Spleen (tissue), 11 donors: ENCODE results near the gene DUSP18. TPM values are rescaled to one million over a fixed set of nuclear protein-coding genes. Genes with fewer than 3 reads are reported as not detected.

ENCODE experiments used
- DNase-seq: peaks from one replicate; pipeline ENCODE4 v3.0.0-alpha.2; 2020
- H3K27ac ChIP-seq, 8 donors: fragments of 200-600 bp; sonication (generic) in 7 of 8; 1 replicate in 4 of 8; 2 replicates in 4 of 8; pipeline versions ENCODE4 v1.5.0 to v1.8.0; 2016 to 2021; ENCODE audit warnings: inconsistent platforms in 4 of 8, mild to moderate bottlenecking in 4 of 8, moderate library complexity in 1 of 8
- H3K27me3 ChIP-seq, 7 donors: fragments of 200-600 bp; sonication (generic) in 6 of 7; replicated peaks in 1 of 7; 1 replicate in 4 of 7; 2 replicates in 3 of 7; pipeline versions ENCODE4 v1.5.0 to v1.8.0; 2016 to 2021; ENCODE audit warnings: inconsistent platforms in 3 of 7, mild to moderate bottlenecking in 1 of 7
- H3K36me3 ChIP-seq, 6 donors: fragments of 200-600 bp; sonication (generic) in 5 of 6; 1 replicate in 4 of 6; 2 replicates in 2 of 6; pipeline versions ENCODE4 v1.5.0 to v1.8.0; 2016 to 2021; ENCODE audit warnings: inconsistent platforms in 2 of 6
- H3K4me1 ChIP-seq, 6 donors: fragments of 200-600 bp; sonication (generic) in 5 of 6; 1 replicate in 3 of 6; 2 replicates in 3 of 6; pipeline versions ENCODE4 v1.5.0 to v1.8.0; 2016 to 2021; ENCODE audit warnings: inconsistent platforms in 3 of 6
- H3K4me3 ChIP-seq, 8 donors: fragments of 200-600 bp; sonication (generic) in 7 of 8; 1 replicate in 4 of 8; 2 replicates in 4 of 8; pipeline versions ENCODE4 v1.5.0 to v1.8.0; 2016 to 2021; ENCODE audit warnings: inconsistent platforms in 4 of 8, mild to moderate bottlenecking in 4 of 8, moderate library complexity in 2 of 8
- H3K9me3 ChIP-seq, 8 donors: fragments of 200-600 bp; sonication (generic) in 7 of 8; 1 replicate in 4 of 8; 2 replicates in 4 of 8; pipeline versions ENCODE4 v1.5.0 to v1.8.0; 2016 to 2021; ENCODE audit warnings: inconsistent platforms in 4 of 8
- CTCF ChIP-seq, 11 experiments: fragments of 200-600 bp in 7 of 11; fragments of 450-650 bp in 4 of 11; sonication (generic) in 4 of 11; IDR thresholded peaks in 8 of 11; conservative IDR thresholded peaks in 3 of 11; 1 replicate in 7 of 11; 2 replicates in 4 of 11; pipeline versions ENCODE4 v1.4.0 to v1.8.0; 2016 to 2021; ENCODE audit warnings: antibody characterized with exemption in 11 of 11, inconsistent platforms in 4 of 11, mild to moderate bottlenecking in 1 of 11
- POLR2A ChIP-seq, 3 donors: fragments of 450-650 bp; IDR thresholded peaks; one replicate each; pipeline ENCODE4 v1.5.1; 2017; ENCODE audit warnings: antibody characterized with exemption in 3 of 3, mild to moderate bottlenecking in 1 of 3
- POLR2AphosphoS5 ChIP-seq, 3 donors: sonication (generic); formaldehyde crosslinking; IDR thresholded peaks; one replicate each; pipeline ENCODE4 v1.5.1; 2017; ENCODE audit warnings: antibody characterized with exemption in 3 of 3
- WGBS, 5 donors: extraction: QIAGEN DNeasy Blood & Tissue Kit in 3 of 5; methylation state at CpG; one replicate each; pipeline versions ENCODE4 v1.1.5 to v1.1.7; 2013 to 2018; 5-methylcytosine and 5-hydroxymethylcytosine counted together
- intact Hi-C: fragments of 100-400 bp; cut with DNase I; formaldehyde crosslinking; loops from one replicate; pipeline ENCODE4 v1.15.0; 2023; ENCODE audit warnings: low total_unique reads
- polyA plus RNA-seq, 3 donors: library from polyadenylated mRNA; stranded (reverse); fragments of 200-250 nt; gene quantifications; one replicate each; pipeline ENCODE4 v1.2.1, GENCODE V29; 2013
- total RNA-seq, 7 donors: library from RNA; depleted of rRNA in 3 of 7; stranded (reverse); fragments of >200 nt in 3 of 7; fragmentation: NEBNext Ultra II Directional in 4 of 7; extraction: Animal tissue kit (Norgen Biotek cat#: 25700) in 4 of 7; gene quantifications; one replicate each; pipeline versions ENCODE4 v1.1.0 to v1.2.1, GENCODE V29; 2016 to 2021
- donor health status: healthy with polysubstance abuse.
- donor health status: DM: no; HTN: no; CAD: no; lungs with moderate emphysema.
- donor health status: DM: no; HTN: no; CAD: no.
- donor health status: Bipolar disorder and iron deficiency.
- donor health status: healthy.
- donor health status: DM: no; HTN: no; CAD: no.
- donor health status: DM: yes; HTN: yes; CAD: no.

The DUSP18 gene
- total and polyA plus RNA-seq, 10 donors: 1.5 to 16.3 (median 10.5) TPM

- Histone ChIP-seq H3K4me3 (no peak overlapping the region), H3K36me3 (peaks cover 0 to 72% (median 16%) of the 10 kb centered on the region in 6 donors)
- WGBS, 5 donors: 93 to 98% (median 96%) methylated on average over 8 of the region's 8 CpGs
Measured at GRCh38 chr22:30612789-30613188, 54.9 kb downstream of the DUSP18 start.

More at GRCh38 chr22:30612789-30613188, 54.9 kb downstream of the DUSP18 start:
- Histone ChIP-seq H3K27me3 (no peaks in the 10 kb centered on the region), H3K4me1 (peaks cover 15 to 34% (median 27%) of the 10 kb centered on the region in 6 donors), H3K27ac (no peak overlapping the region), H3K9me3 (no peaks in the 10 kb centered on the region)
- DNase-seq: no peak
- intact Hi-C loops: no loop called here
- TF ChIP-seq POLR2AphosphoS5 (IDR thresholded peaks at IDR 0.05) (no peak), CTCF (IDR thresholded peaks at IDR 0.05 in 8 of 11, conservative IDR thresholded peaks at IDR 0.05 in 3 of 11) (no peak), POLR2A (IDR thresholded peaks at IDR 0.05) (no peak)

Other genes starting within 250 kb of the DUSP18 start
- gene MTFP1, start 242.1 kb downstream of the DUSP18 start, total RNA-seq: 10 to 100 TPM in 6 of 7 donors, 1 to 10 TPM in 1; 9.9 to 36.8 (median 15.4) TPM
- 10 to 100 TPM; 16.9 to 30.4 (median 26.4) TPM for gene MTFP1, start 242.1 kb downstream of the DUSP18 start, polyA plus RNA-seq
- gene SEC14L3, start 195.9 kb downstream of the DUSP18 start, total RNA-seq: not detected
- gene SEC14L3, start 195.9 kb downstream of the DUSP18 start, polyA plus RNA-seq: not detected
- gene SEC14L4, start 162.2 kb downstream of the DUSP18 start, total RNA-seq: 1 to 10 TPM in 3 of 7 donors, under 1 TPM in 4; 0.18 to 1.6 (median 0.68) TPM
- gene SEC14L4, start 162.2 kb downstream of the DUSP18 start, polyA plus RNA-seq: under 1 TPM; 0.03 to 0.29 (median 0.07) TPM
- under 1 TPM in 5 of 7 donors, not detected in 2; 0.16 to 0.56 (median 0.23) TPM for gene SEC14L6, start 121.1 kb downstream of the DUSP18 start, total RNA-seq
- under 1 TPM; 0.03 to 0.06 (median 0.04) TPM for gene SEC14L6, start 121.1 kb downstream of the DUSP18 start, polyA plus RNA-seq
- gene GAL3ST1, start 93.2 kb downstream of the DUSP18 start, total RNA-seq: 1 to 10 TPM in 1 of 7 donors, under 1 TPM in 1, not detected in 5; 0.69 to 2.1 TPM
- gene GAL3ST1, start 93.2 kb downstream of the DUSP18 start, polyA plus RNA-seq: under 1 TPM; 0.15 to 0.51 (median 0.17) TPM
- 10 to 100 TPM; 39.0 to 61.5 (median 49.5) TPM for gene PES1, start 76.0 kb downstream of the DUSP18 start, total RNA-seq
- 10 to 100 TPM; 45.4 to 72.7 (median 49.0) TPM for gene PES1, start 76.0 kb downstream of the DUSP18 start, polyA plus RNA-seq
- 100 to 1,000 TPM in 1 of 7 donors, 10 to 100 TPM in 6; 23.8 to 110 (median 73.7) TPM for gene TCN2, start 60.7 kb downstream of the DUSP18 start, total RNA-seq
- gene TCN2, start 60.7 kb downstream of the DUSP18 start, polyA plus RNA-seq: 10 to 100 TPM in 1 of 3 donors, 1 to 10 TPM in 2; 7.3 to 23.1 (median 9.7) TPM
- 1 to 10 TPM; 2.2 to 6.7 (median 4.7) TPM for gene SLC35E4, start 32.1 kb downstream of the DUSP18 start, total RNA-seq
- gene SLC35E4, start 32.1 kb downstream of the DUSP18 start, polyA plus RNA-seq: 1 to 10 TPM in 1 of 3 donors, under 1 TPM in 2; 0.37 to 1.6 (median 0.94) TPM
- gene OSBP2, start 27.0 kb upstream of the DUSP18 start, total RNA-seq: 10 to 100 TPM in 4 of 7 donors, 1 to 10 TPM in 3; 4.3 to 41.4 (median 10.8) TPM
- 1 to 10 TPM in 1 of 3 donors, under 1 TPM in 2; 0.38 to 1.6 (median 0.50) TPM for gene OSBP2, start 27.0 kb upstream of the DUSP18 start, polyA plus RNA-seq